C4-2B (cell line): ENCODE results near the gene ISCU.

ENCODE experiments used
- CTCF ChIP-seq: fragments of 450-650 bp; conservative IDR thresholded peaks from 2 replicates; pipeline ENCODE4 v1.5.1; 2017; ENCODE audit warnings: mild to moderate bottlenecking
- ZFX ChIP-seq: fragments of 450-650 bp; IDR thresholded peaks from 2 replicates; pipeline ENCODE4 v1.6.1; 2017

- TF ChIP-seq CTCF (no peak), ZFX (no peak)
Measured at GRCh38 chr12:108616359-108616758, 54.0 kb downstream of the ISCU start.
